GM23248 (cell line): Measurements from ENCODE around the gene TMEM163. TPM values are rescaled to one million over a fixed set of nuclear protein-coding genes. Genes with fewer than 3 reads are reported as not detected.
"Not testable (repeated sequence)": the region's sequence is repeated elsewhere in the genome, so short reads cannot be mapped to it uniquely, and the experiment has no call there.

Experiments used
- DNase-seq: peaks from one replicate; pipeline ENCODE4 v3.0.0-alpha.2; 2015
- H2AFZ ChIP-seq: fragments of 200-600 bp; sonication (generic); 2 replicates; pipeline ENCODE4 v1.6.1; 2016; ENCODE audit warnings: antibody characterized with exemption
- H3F3A ChIP-seq: fragments of 200-600 bp; sonication (generic); 2 replicates; pipeline ENCODE4 v1.6.1; 2016; ENCODE audit warnings: mild to moderate bottlenecking, antibody characterized with exemption, mixed run types; ENCODE audit not compliant: insufficient read depth
- H3K27ac ChIP-seq: fragments of 200-600 bp; sonication (generic); 2 replicates; pipeline ENCODE4 v1.5.1; 2016; ENCODE audit warnings: mild to moderate bottlenecking
- H3K27me3 ChIP-seq: fragments of 200-600 bp; sonication (generic); replicated peaks from 2 replicates; pipeline ENCODE4 v1.6.1; 2016; ENCODE audit warnings: mild to moderate bottlenecking; ENCODE audit not compliant: insufficient read depth
- H3K36me3 ChIP-seq: fragments of 200-600 bp; sonication (generic); 2 replicates; pipeline ENCODE4 v1.6.1; 2016; ENCODE audit warnings: low read depth, mild to moderate bottlenecking
- H3K4me1 ChIP-seq: fragments of 200-600 bp; sonication (generic); 2 replicates; pipeline ENCODE4 v1.6.1; 2016; ENCODE audit warnings: mild to moderate bottlenecking; ENCODE audit not compliant: insufficient read depth
- H3K4me2 ChIP-seq: fragments of 200-600 bp; sonication (generic); one replicate; pipeline ENCODE4 v1.6.1; 2016; ENCODE audit warnings: mild to moderate bottlenecking; ENCODE audit not compliant: unreplicated experiment
- H3K4me3 ChIP-seq: fragments of 200-600 bp; sonication (generic); 2 replicates; pipeline ENCODE4 v1.5.1; 2016; ENCODE audit warnings: mild to moderate bottlenecking
- H3K79me2 ChIP-seq: fragments of 200-600 bp; sonication (generic); 2 replicates; pipeline ENCODE4 v1.6.1; 2016; ENCODE audit warnings: mild to moderate bottlenecking; ENCODE audit not compliant: insufficient read depth
- H3K9ac ChIP-seq: fragments of 200-600 bp; sonication (generic); 2 replicates; pipeline ENCODE4 v1.6.1; 2016; ENCODE audit warnings: mild to moderate bottlenecking
- H3K9me2 ChIP-seq: fragments of 200-600 bp; sonication (generic); 2 replicates; pipeline ENCODE4 v1.6.1; 2016; ENCODE audit warnings: mixed run types, mild to moderate bottlenecking, moderate library complexity; ENCODE audit not compliant: insufficient read depth
- H3K9me3 ChIP-seq: fragments of 200-600 bp; sonication (generic); one replicate; pipeline ENCODE4 v1.6.1; 2017; ENCODE audit warnings: low read depth
- H4K20me1 ChIP-seq: fragments of 200-600 bp; sonication (generic); 2 replicates; pipeline ENCODE4 v1.6.0; 2016; ENCODE audit not compliant: insufficient read depth
- EZH2 ChIP-seq: fragments of 200-600 bp; sonication (generic); IDR thresholded peaks from 2 replicates; pipeline ENCODE4 v1.6.1; 2018; ENCODE audit warnings: antibody characterized with exemption, mild to moderate bottlenecking; ENCODE audit not compliant: insufficient read depth, poor library complexity, severe bottlenecking
- EZH2phosphoT487 ChIP-seq: fragments of 200-600 bp; sonication (generic); IDR thresholded peaks from 2 replicates; pipeline ENCODE4 v1.6.1; 2018; ENCODE audit warnings: antibody characterized with exemption, moderate library complexity, mild to moderate bottlenecking, low read depth; ENCODE audit not compliant: insufficient read depth
- WGBS, 2 experiments: methylation state at CpG; one replicate each; pipeline ENCODE4 v1.1.6; 2015 to 2017; ENCODE audit warnings: low lambda C conversion rate in 2 of 2, low coverage in 1 of 2; ENCODE audit errors: missing lambda C conversion rate in 2 of 2; 5-methylcytosine and 5-hydroxymethylcytosine counted together
- in situ Hi-C: fragments of 300-500 bp; cut with MboI; formaldehyde crosslinking; loops from 2 replicates; pipeline ENCODE4 v1.15.0; 2020
- polyA plus RNA-seq: library from polyadenylated mRNA; unstranded; fragments of >200 nt; fragmentation: Nextera tagmentation; extraction: Ambion mirVana; gene quantifications from 2 replicates; pipeline ENCODE4 v1.2.1, GENCODE V29; 2016
- total RNA-seq: library from RNA; depleted of rRNA; stranded (reverse); fragments of >200 nt; shearing (Covaris generic); gene quantifications from 2 replicates; pipeline ENCODE4 v1.2.3, GENCODE V29; 2014

TMEM163 gene
- total and polyA plus RNA-seq, 2 experiments from 2014 or later, result not detected

DNA sequence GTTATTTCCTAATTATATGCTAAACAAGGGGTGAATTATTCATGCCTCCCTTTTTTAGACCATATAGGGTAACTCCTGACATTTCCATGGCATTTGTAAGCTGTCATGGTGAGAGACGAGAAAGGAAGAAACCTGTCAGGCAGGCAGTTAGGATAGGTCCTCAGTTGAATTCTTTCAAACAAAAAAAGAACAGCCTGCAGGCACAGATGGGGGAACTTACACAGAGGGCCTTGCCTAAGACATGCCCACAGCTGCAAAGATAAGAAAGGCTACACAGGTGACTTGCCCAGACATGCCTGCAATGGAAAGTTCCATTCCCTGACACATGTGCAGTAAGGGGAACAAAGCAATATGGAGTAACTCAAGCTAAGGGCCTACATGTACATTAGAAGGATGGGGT lies 128.1 kb downstream of the TMEM163 start:
- Histone ChIP-seq H3K27ac (no peak overlapping the region), H4K20me1 (no peaks in the 10 kb centered on the region), H2AFZ (no peak overlapping the region), H3K4me2 (no peak overlapping the region), H3K9ac (no peak overlapping the region), H3K9me2 (no peaks in the 10 kb centered on the region), H3K79me2 (no peaks in the 10 kb centered on the region), H3K27me3 (no peaks in the 10 kb centered on the region), H3K4me1 (no peaks in the 10 kb centered on the region), H3K36me3 (no peaks in the 10 kb centered on the region), H3K4me3 (no peak overlapping the region), H3F3A (no peaks in the 10 kb centered on the region), H3K9me3 (no peaks in the 10 kb centered on the region)
- TF ChIP-seq EZH2 (no peak), EZH2phosphoT487 (no peak)
- WGBS, 2 experiments, result 9 to 18% methylated on average over 1 of the region's 1 CpG
- DNase-seq, result no peak
- in situ Hi-C loops, result no loop called here

DNA sequence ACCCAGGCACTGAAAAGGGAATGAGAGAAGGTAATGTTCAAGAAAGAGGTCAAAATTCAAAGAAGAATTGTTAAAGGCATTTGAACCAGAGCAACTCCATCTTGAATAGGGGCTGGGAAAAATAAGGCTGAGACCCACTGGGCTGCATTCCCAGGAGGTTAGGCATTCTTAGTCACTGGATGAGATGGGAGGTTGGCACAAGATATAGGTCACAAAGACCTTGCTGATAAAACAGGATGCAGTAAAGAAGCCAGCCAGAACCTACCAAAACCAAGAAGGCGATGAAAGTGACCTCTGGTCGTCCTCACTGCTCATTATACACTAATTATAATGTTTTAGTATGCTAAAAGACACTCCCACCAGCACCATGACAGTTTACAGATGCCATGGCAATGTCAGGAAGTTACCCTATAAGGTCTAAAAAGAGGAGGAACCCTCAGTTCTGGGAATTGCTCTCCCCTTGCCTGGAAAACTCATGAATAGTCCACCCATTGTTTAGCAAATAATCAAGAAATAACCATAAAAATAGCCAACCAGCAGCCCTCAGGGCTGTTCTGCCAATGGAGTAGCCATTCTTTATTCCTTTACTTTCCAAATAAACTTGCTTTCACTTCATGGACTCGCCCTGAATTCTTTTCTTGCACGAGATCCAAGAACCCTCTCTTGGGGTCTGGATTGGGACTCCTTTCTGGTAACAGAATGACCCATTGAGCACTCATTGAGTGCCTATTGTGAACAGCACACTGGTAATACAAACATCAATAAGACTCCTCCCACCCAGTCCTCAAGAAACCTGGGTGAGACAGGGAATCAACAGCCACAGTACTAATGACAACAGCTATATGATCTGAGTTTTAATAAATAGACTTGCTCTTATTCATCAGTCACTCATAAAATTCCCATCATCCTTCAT lies 129.4 kb downstream of the TMEM163 start:
- H3K9me3 ChIP-seq, in situ Hi-C loops: not testable (repeated sequence)
- WGBS, 2 experiments, result 5 to 7% methylated on average over 4 of the region's 4 CpGs

DNA sequence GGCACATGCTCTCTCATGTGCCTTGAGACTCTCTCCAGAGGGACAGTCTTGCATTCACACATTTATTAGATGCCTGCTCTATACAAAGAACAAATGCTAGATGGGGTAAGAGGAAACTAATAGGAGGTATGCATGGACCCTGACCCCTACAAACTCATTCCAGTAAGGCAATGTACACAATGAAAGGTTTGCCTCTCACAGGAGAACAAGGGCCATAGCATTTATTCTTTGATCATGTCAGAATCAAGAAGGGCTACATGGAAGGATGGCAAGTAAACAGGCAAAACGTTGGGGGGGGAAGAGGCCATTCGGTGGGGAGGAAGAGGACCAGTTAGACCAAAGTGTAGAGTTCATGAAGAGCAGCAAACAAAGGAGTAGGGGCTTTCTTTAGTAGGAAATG lies 130.2 kb downstream of the TMEM163 start:
- in situ Hi-C loops, result no loop called here
- H3K9ac ChIP-seq, result no peak overlapping the region
- TF ChIP-seq EZH2phosphoT487 (no peak), EZH2 (no peak)
- H4K20me1 ChIP-seq, result no peaks in the 10 kb centered on the region
- no peaks in the 10 kb centered on the region for H3K9me2 ChIP-seq
- H2AFZ ChIP-seq, result no peak overlapping the region
- no peak overlapping the region for H3K27ac ChIP-seq
- no peak overlapping the region for H3K4me2 ChIP-seq
- no peaks in the 10 kb centered on the region for H3K36me3 ChIP-seq
- no peaks in the 10 kb centered on the region for H3K9me3 ChIP-seq
- no peaks in the 10 kb centered on the region for H3K27me3 ChIP-seq
- whole genome bisulfite sequencing, 2 experiments, result 0% methylated on average over 2 of the region's 2 CpGs
- no peaks in the 10 kb centered on the region for H3F3A ChIP-seq
- no peak for DNase-seq
- no peaks in the 10 kb centered on the region for H3K79me2 ChIP-seq
- no peaks in the 10 kb centered on the region for H3K4me1 ChIP-seq
- no peak overlapping the region for H3K4me3 ChIP-seq

More for the DNA sequence above, 129.4 kb downstream of the TMEM163 start:
- not testable (repeated sequence) for H3K36me3 ChIP-seq, H3K27ac ChIP-seq, DNase-seq, H3K79me2 ChIP-seq, H3K4me1 ChIP-seq, H3K9me2 ChIP-seq, H3K27me3 ChIP-seq, H3K9ac ChIP-seq, H3K4me2 ChIP-seq, H2AFZ ChIP-seq, H3F3A ChIP-seq, H4K20me1 ChIP-seq, H3K4me3 ChIP-seq

DNA sequence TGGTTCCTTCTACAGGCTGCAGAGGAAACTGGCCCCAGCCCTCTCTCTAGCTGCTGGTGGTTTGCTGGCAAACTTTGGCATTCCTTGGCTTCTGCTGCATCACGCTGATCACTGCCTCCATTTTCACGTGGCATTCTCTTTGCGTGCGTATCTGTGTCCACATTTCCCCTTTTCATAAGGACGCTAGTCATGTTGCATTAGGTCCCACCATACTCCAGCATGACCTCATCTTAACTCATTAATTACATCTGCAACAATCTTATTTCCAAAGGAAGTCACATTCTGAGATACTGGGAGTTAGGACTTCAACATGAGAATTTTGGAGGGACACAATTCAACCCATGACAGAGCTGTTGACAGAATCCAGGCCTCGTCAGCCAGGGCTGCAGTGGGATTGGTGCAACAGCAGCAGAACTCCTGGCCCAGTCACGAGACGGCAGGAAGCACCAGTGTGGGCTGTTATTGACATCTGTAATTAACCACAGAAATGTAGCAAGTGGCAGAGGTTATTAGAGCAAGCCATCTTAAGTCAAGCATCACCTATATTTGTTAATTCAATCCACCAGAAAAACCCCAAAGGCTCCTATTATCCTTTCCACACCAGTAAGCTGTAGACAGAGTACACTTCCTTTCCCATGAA lies 132.4 kb downstream of the TMEM163 start:
- Histone ChIP-seq H3F3A (no peaks in the 10 kb centered on the region), H3K4me3 (no peak overlapping the region), H3K9ac (no peak overlapping the region), H3K9me2 (no peaks in the 10 kb centered on the region), H2AFZ (no peak overlapping the region), H3K27me3 (no peaks in the 10 kb centered on the region), H4K20me1 (no peaks in the 10 kb centered on the region), H3K79me2 (no peaks in the 10 kb centered on the region), H3K4me1 (no peaks in the 10 kb centered on the region), H3K4me2 (no peak overlapping the region), H3K27ac (no peak overlapping the region), H3K9me3 (no peaks in the 10 kb centered on the region), H3K36me3 (no peaks in the 10 kb centered on the region)
- TF ChIP-seq EZH2 (no peak), EZH2phosphoT487 (no peak)
- in situ Hi-C loops, result no loop called here
- no peak for DNase-seq
- 28 to 30% methylated on average over 8 of the region's 8 CpGs for WGBS, 2 experiments
